GM15510 (cell line): ENCODE measurements around the gene LARGE1.

ENCODE experiments used
- POLR2A ChIP-seq: IDR thresholded peaks from 3 replicates; pipeline ENCODE4 v1.6.1; 2011; ENCODE audit warnings: borderline replicate concordance; ENCODE audit not compliant: insufficient read length; ENCODE audit errors: extremely low read depth

Gene LARGE1

GRCh38 chr22:33678523-33678922 is 241.8 kb downstream of the LARGE1 start:
- TF ChIP-seq POLR2A = no peak

- TF ChIP-seq POLR2A = no peak
Observed at GRCh38 chr22:33677536-33677935, 242.7 kb downstream of the LARGE1 start.

- TF ChIP-seq POLR2A = no peak
Observed at GRCh38 chr22:33674357-33674756, 245.9 kb downstream of the LARGE1 start.

GRCh38 chr22:33669746-33670145 is 250.5 kb downstream of the LARGE1 start:
- no peak for TF ChIP-seq POLR2A

GRCh38 chr22:33666961-33667619 is 253.2 kb downstream of the LARGE1 start:
- TF ChIP-seq POLR2A = no peak

- no peak for TF ChIP-seq POLR2A
Observed at GRCh38 chr22:33666279-33666960, 253.9 kb downstream of the LARGE1 start.

GRCh38 chr22:33659448-33659847 is 260.8 kb downstream of the LARGE1 start:
- TF ChIP-seq POLR2A = no peak

GRCh38 chr22:33658775-33659174 is 261.5 kb downstream of the LARGE1 start:
- TF ChIP-seq POLR2A = no peak

- TF ChIP-seq POLR2A = no peak
Observed at GRCh38 chr22:33657670-33658069, 262.6 kb downstream of the LARGE1 start.

- no peak for TF ChIP-seq POLR2A
Observed at GRCh38 chr22:33656808-33657628, 263.3 kb downstream of the LARGE1 start.

GRCh38 chr22:33654173-33654895 is 265.9 kb downstream of the LARGE1 start:
- no peak for TF ChIP-seq POLR2A

GRCh38 chr22:33653532-33654063 is 266.7 kb downstream of the LARGE1 start:
- TF ChIP-seq POLR2A = no peak

GRCh38 chr22:33652615-33653014 is 267.7 kb downstream of the LARGE1 start:
- TF ChIP-seq POLR2A = no peak

GRCh38 chr22:33650244-33650643 is 270.0 kb downstream of the LARGE1 start:
- no peak for TF ChIP-seq POLR2A
